Stimulated activated CD4-positive, alpha-beta T cell treated with anti-CD3 and anti-CD28 coated beads, Interleukin-1b, Interleukin-23, amount 100 ng/mL, for 24 hours (primary cell): Measurements from ENCODE around the gene NDUFB4.

Experiments used
- DNase-seq, 4 experiments: peaks; one replicate each; pipeline ENCODE4 v3.0.0-alpha.2; 2020; ENCODE audit warnings: low read depth in 4 of 4, low spot score in 1 of 4

Gene NDUFB4

GRCh38 chr3:120596116-120596852 is at the start of gene NDUFB4:
TSS of gene NDUFB4 (plus strand) at chr3:120596336. CDS start at chr3:120596360, 24 bp downstream.
- peak; percentile 92 to 93 (median 92) for DNase-seq

- no peak for DNase-seq
These were observed 45.6 kb upstream of the NDUFB4 start for GRCh38 chr3:120550546-120550945.

GRCh38 chr3:120552184-120553172 is 43.7 kb upstream of the NDUFB4 start:
- DNase-seq, result no peak

- no peak for DNase-seq
These were observed 41.1 kb upstream of the NDUFB4 start for GRCh38 chr3:120554812-120555606.

GRCh38 chr3:120555657-120556509 is 40.3 kb upstream of the NDUFB4 start:
- DNase-seq, result no peak

- DNase-seq, result no peak
These were observed 39.0 kb upstream of the NDUFB4 start for GRCh38 chr3:120557115-120557514.

- DNase-seq, result peak; percentile 73 to 83 (median 76)
These were observed 37.3 kb upstream of the NDUFB4 start for GRCh38 chr3:120558771-120559241.

- DNase-seq, result no peak
These were observed 36.7 kb upstream of the NDUFB4 start for GRCh38 chr3:120559242-120560061.

GRCh38 chr3:120560304-120561250 is 35.6 kb upstream of the NDUFB4 start:
- DNase-seq, result no peak

- DNase-seq, result peak; percentile 26 to 53 (median 44)
These were observed 34.7 kb upstream of the NDUFB4 start for GRCh38 chr3:120561251-120562045.

GRCh38 chr3:120563356-120564022 is 32.6 kb upstream of the NDUFB4 start:
- no peak for DNase-seq

- no peak for DNase-seq
These were observed 29.7 kb upstream of the NDUFB4 start for GRCh38 chr3:120566243-120566975.

- no peak for DNase-seq
These were observed 28.6 kb upstream of the NDUFB4 start for GRCh38 chr3:120567370-120568201.

- DNase-seq, result no peak
These were observed 28.0 kb upstream of the NDUFB4 start for GRCh38 chr3:120568202-120568531.

GRCh38 chr3:120568598-120568997 is 27.5 kb upstream of the NDUFB4 start:
- DNase-seq, result no peak
